SU-DHL-6 (cell line): ENCODE data around the gene STS.

Source experiments
- H2AFZ ChIP-seq: fragments of 200-600 bp; sonication (generic); 2 replicates; pipeline ENCODE4 v1.6.1; 2014; ENCODE audit warnings: low read depth, mild to moderate bottlenecking, moderate library complexity, mixed read lengths, antibody characterized with exemption, low read length; ENCODE audit not compliant: severe bottlenecking
- H3F3A ChIP-seq: fragments of 200-600 bp; shearing (Covaris generic); 2 replicates; pipeline ENCODE4 v1.6.0; 2016; ENCODE audit warnings: antibody characterized with exemption, mild to moderate bottlenecking; ENCODE audit not compliant: insufficient read depth
- H3K27ac ChIP-seq: fragments of 200-600 bp; sonication (generic); 2 replicates; pipeline ENCODE4 v1.5.1; 2016; ENCODE audit warnings: low read depth, mild to moderate bottlenecking, low read length, moderate library complexity, mixed read lengths
- H3K27me3 ChIP-seq: fragments of 200-600 bp; sonication (generic), shearing (Covaris generic); 2 replicates; pipeline ENCODE4 v1.6.0; 2014; ENCODE audit warnings: mild to moderate bottlenecking, low read length
- H3K36me3 ChIP-seq: fragments of 200-600 bp; sonication (generic); 2 replicates; pipeline ENCODE4 v1.6.1; 2014; ENCODE audit warnings: mild to moderate bottlenecking, low read length, mixed read lengths
- H3K4me2 ChIP-seq: fragments of 300-600, 200-600 bp; shearing (Covaris generic), sonication (generic); 2 replicates; pipeline ENCODE4 v1.6.0; 2014; ENCODE audit warnings: low read length, low read depth, mild to moderate bottlenecking; ENCODE audit not compliant: poor library complexity, severe bottlenecking
- H3K4me3 ChIP-seq: fragments of 200-600 bp; sonication (generic); 2 replicates; pipeline ENCODE4 v1.5.1; 2014; ENCODE audit warnings: antibody characterized with exemption, low read length, mild to moderate bottlenecking, mixed read lengths; ENCODE audit not compliant: insufficient read depth, poor library complexity, severe bottlenecking
- H3K79me2 ChIP-seq: fragments of 200-600 bp; sonication (generic); 2 replicates; pipeline ENCODE4 v1.6.1; 2014; ENCODE audit warnings: mild to moderate bottlenecking, low read length, moderate library complexity; ENCODE audit not compliant: insufficient read depth
- H3K9ac ChIP-seq: fragments of 200-600 bp; sonication (generic); 2 replicates; pipeline ENCODE4 v1.7.0; 2014; ENCODE audit warnings: mild to moderate bottlenecking, low read length
- H3K9me2 ChIP-seq: fragments of 200-600 bp; sonication (generic); replicated peaks from 2 replicates; pipeline ENCODE4 v1.6.1; 2014; ENCODE audit warnings: low read length; ENCODE audit not compliant: insufficient read depth
- H3K9me3 ChIP-seq: fragments of 200-600 bp; sonication (generic); 2 replicates; pipeline ENCODE4 v1.6.1; 2014; ENCODE audit warnings: low read length, mixed read lengths; ENCODE audit not compliant: insufficient read depth
- H4K20me1 ChIP-seq: fragments of 200-600 bp; sonication (generic); 2 replicates; pipeline ENCODE4 v1.6.1; 2014; ENCODE audit warnings: low read depth, mild to moderate bottlenecking, antibody characterized with exemption, low read length, moderate library complexity, mixed read lengths
- CTCF ChIP-seq: fragments of 200-600 bp; sonication (generic); IDR thresholded peaks from one replicate; pipeline ENCODE4 v1.5.1; 2017; ENCODE audit warnings: antibody characterized with exemption, mild to moderate bottlenecking, low read length, moderate library complexity; ENCODE audit not compliant: insufficient read depth, poor library complexity, severe bottlenecking
- EZH2phosphoT487 ChIP-seq: fragments of 200-600 bp; sonication (generic), shearing (Covaris generic); conservative IDR thresholded peaks from 2 replicates; pipeline ENCODE4 v1.6.1; 2018; ENCODE audit warnings: mild to moderate bottlenecking, antibody characterized with exemption, low read length, moderate library complexity, mixed read lengths

The STS gene

GRCh38 chrX:7149411-7149810, 1.9 kb downstream of the STS start:
- TF ChIP-seq CTCF (no peak), EZH2phosphoT487 (no peak)
- H3K36me3 ChIP-seq: 0 out of 2 replicates have a peak, but pooled peaks cover under 1% of the 10 kb centered on the region
- H3K27ac ChIP-seq: peak overlapping the region; percentile 89
- H2AFZ ChIP-seq: no peak overlapping the region
- H3K9ac ChIP-seq: peak overlapping the region; percentile 96
- no peaks in the 10 kb centered on the region for H3K9me3 ChIP-seq
- H3K4me2 ChIP-seq: peak overlapping the region; percentile 94
- peaks cover 9% of the 10 kb centered on the region; the same call in 1 of the 2 replicates for H3F3A ChIP-seq
- H4K20me1 ChIP-seq: no peaks in the 10 kb centered on the region
- no peaks in the 10 kb centered on the region for H3K9me2 ChIP-seq
- peak overlapping the region; percentile 95 for H3K4me3 ChIP-seq
- H3K27me3 ChIP-seq: no peaks in the 10 kb centered on the region
- H3K79me2 ChIP-seq: peaks cover 73% of the 10 kb centered on the region

GRCh38 chrX:7153231-7153630, 5.7 kb downstream of the STS start:
- no peak for TF ChIP-seq EZH2phosphoT487
- TF ChIP-seq CTCF: no peak
- Histone ChIP-seq H3K79me2 (peaks cover 63% of the 10 kb centered on the region), H3K9me2 (no peaks in the 10 kb centered on the region), H3K9me3 (no peaks in the 10 kb centered on the region), H3K36me3 (0 out of 2 replicates have a peak, but pooled peaks cover 4% of the 10 kb centered on the region), H3K27me3 (no peaks in the 10 kb centered on the region), H3F3A (no peaks in the 10 kb centered on the region; the same call in 1 of the 2 replicates), H2AFZ (no peak overlapping the region), H3K27ac (no peak overlapping the region), H4K20me1 (no peaks in the 10 kb centered on the region), H3K4me2 (no peak overlapping the region), H3K9ac (no peak overlapping the region), H3K4me3 (no peak overlapping the region)

GRCh38 chrX:7154041-7154597, 6.6 kb downstream of the STS start:
- Histone ChIP-seq H3K36me3 (0 out of 2 replicates have a peak, but pooled peaks cover 4% of the 10 kb centered on the region), H3F3A (no peaks in the 10 kb centered on the region; the same call in 1 of the 2 replicates), H3K4me2 (no peak overlapping the region), H3K9me2 (no peaks in the 10 kb centered on the region), H3K27me3 (no peaks in the 10 kb centered on the region), H3K9ac (no peak overlapping the region), H3K9me3 (no peaks in the 10 kb centered on the region), H3K79me2 (peaks cover 55% of the 10 kb centered on the region), H4K20me1 (no peaks in the 10 kb centered on the region), H3K4me3 (no peak overlapping the region), H2AFZ (no peak overlapping the region), H3K27ac (no peak overlapping the region)
- no peak for TF ChIP-seq EZH2phosphoT487
- no peak for TF ChIP-seq CTCF
